GM04504 (cell line): ENCODE data around the gene PPM1G.
"Not testable (repeated sequence)": the region's sequence is repeated elsewhere in the genome, so short reads cannot be mapped to it uniquely, and the experiment has no call there.

ENCODE experiments used
- DNase-seq: peaks from one replicate; pipeline ENCODE4 v3.0.0-alpha.2; 2012; ENCODE audit warnings: low read depth

Gene PPM1G

DNA sequence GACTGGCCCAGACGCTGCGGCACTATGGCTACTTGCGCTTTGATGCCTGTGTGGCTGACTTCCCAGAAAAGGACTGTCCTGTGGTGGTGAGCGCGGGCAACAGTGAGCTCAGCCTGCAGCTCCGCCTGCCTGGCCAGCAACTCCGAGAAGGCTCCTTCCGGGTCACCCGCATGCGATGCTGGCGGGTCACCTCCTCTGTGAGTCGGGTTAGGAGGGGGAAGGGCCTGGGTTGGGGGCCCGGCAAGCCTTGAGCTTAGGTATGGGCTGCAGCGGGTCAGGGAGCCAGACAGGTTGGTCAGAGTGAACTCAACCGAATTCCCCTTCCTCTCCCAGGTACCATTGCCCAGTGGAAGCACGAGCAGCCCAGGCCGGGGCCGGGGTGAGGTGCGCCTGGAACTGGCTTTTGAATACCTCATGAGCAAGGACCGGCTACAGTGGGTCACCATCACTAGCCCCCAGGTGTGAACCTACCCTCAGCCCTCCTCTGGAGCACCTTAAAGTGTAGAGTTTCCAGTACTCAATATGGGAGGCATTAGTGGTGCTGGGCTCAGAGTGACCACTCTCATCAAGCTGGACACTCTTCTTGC, 33.8 kb downstream of the PPM1G start:
- no peak for DNase-seq

DNA sequence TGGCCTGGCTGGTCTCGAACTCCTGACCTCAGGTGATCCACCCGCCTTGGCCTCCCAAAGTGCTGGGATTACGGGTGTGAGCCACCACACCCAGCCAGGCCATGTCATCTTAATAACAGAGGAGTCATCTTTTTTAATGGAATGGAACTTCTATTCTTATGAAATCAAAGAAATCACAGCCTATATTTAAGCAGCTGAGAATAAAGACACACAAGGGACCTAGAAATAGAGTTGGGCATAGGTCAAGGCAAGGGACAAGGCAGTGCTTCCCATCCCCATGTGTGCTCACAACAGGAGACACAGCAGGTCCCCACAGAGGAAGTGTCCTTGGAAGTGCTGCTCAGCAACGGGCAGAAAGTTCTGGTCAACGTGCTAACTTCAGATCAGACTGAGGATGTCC, 35.8 kb downstream of the PPM1G start:
- DNase-seq: no peak

DNA sequence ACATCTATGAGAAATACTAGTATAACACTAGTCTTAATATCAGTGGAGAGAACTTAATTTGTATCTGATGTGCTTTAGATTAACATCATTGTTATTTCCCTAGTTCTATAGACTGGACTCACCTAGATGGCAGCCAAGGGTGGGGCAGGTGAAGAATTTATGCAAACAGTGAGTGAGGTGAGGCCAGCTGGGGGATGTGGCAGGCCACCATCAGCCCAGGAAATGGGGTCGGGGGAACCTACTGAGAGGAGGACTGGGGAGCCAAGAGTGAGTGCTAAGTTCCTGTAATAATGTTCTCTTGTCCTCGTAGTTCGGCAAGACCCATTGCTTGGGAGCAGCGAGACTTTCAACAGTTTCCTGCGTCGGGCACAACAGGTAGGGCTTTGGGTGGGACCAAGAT, 36.5 kb downstream of the PPM1G start:
- no peak for DNase-seq

DNA sequence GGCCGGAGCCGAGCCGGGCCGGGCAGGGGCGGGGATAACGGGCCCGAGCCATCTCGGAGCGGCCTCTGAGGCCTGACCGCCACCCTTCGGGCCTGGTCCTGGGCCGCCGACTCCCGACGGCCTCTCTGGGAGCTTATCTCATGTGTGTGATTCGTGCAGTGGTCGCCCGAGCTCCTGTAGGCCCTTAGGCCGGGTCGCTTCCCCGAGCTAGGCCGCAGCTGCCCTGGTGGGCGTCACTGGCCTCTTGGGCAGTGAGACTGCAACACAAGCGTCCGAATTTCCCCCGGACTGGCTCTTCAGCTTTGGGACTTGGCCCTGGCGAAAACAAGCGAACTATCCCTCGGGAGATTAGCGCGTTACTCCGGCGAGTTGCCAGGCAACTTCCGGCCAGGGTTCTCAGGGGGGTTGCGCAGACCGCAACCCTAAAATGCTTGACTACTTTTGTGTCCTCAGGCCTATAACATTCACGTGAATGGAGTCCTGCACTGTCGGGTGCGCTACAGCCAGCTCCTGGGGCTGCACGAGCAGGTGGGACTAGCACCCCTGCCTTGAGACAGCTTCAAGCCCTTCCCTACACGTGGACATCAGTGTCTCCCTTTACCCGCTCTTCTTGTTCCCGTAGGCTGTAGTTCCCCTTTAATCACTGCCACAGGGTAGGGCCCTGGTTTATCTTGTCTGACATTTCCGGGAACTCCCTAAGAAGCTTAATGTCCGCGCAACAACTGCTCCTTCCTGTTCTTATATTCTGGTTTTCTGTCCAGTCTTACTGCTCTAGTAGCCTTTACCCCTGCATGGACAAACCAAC, 38.4 kb downstream of the PPM1G start:
- DNase-seq: no peak

DNA sequence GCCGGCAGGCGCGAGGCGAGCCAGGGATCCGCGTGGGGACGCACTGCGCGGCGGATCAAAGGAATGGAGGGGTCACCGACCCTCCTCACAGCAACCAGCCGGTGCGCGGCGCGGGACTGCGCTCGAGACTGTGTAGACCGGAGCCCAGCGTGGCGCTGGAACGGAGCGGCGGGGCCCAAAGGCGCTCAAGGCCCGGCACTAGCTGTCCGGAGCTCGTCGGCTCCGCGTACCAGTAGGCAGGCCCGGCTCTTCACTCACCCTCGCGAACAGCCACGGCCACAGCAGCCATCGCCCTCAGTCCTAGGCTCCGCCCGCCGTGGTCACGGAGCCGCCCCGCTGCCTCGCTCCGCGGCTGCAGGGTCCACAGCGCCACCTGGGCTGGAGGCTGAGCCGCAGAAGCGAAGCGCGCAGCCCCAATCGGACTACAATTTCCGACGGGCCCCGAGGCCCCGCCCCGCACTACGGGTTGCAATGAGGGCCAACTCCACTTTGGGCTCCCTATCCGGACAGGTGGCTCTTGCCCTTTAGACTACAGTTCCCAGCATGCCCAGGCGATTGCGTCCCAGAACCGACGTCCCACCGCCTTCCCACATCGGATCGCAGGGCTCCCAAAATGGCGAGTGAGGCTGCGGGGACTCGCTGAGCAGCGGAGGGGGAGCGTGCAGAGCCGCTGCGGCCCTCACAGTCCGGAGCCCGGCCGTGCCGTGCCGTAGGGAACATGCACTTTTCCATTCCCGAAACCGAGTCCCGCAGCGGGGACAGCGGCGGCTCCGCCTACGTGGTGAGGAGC, 39.2 kb downstream of the PPM1G start, which contains the start of the genes EIF2B4 and SNX17:
TSS of gene EIF2B4 (minus strand) at position 313 of the 790 bp plus-strand sequence. CDS start at position 289, 24 bp downstream.
TSS of gene SNX17 (plus strand) at position 591 of the 790 bp plus-strand sequence. CDS start at position 719, 128 bp downstream.
- peak; percentile 99 for DNase-seq

DNA sequence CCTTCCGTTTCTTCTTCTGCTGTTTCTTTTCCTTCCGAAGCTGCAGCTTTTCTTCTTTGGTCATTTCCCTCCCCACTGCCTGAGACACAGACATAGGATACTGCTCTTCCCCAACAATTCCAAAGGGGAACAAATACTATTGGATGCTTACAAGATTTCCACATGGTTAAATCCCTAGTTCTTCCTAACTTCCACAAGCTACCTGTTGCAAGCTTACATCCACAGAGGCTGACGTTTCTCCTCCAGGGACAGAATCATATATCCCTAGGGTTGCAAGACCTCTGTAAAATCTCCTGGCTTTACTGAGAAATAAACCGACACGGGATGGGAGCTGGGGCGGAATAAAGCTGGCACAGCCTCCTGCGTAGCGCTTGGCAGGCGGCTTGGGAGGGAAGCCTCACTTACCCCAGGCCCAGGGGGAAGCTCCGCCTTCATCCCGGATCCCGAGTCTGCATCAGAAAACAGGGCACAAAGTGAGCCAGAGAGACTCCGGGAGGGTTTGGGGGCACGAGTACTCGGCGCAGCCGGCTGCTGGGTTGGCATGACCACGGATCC, 39.8 kb downstream of the PPM1G start:
- DNase-seq: peak; percentile 33

DNA sequence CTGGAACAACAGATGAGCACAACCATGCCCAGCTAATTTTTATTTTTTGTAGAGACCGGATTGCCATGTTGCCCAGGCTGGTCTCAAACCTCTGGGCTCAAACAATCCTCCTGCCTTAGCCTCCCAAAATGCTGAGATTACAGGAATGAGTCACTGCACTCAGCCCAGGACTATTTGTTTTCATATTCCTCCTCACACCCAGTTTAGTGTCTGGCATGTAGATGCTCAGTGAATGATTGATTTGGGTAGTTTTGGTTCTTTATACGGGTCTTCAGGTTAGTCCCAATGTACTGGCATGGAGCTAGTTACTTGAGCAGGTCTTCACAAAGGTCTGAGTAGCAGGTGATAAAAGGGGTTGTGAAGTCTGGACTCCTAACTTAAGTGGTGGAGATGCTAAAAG, 45.5 kb downstream of the PPM1G start:
- no peak for DNase-seq

DNA sequence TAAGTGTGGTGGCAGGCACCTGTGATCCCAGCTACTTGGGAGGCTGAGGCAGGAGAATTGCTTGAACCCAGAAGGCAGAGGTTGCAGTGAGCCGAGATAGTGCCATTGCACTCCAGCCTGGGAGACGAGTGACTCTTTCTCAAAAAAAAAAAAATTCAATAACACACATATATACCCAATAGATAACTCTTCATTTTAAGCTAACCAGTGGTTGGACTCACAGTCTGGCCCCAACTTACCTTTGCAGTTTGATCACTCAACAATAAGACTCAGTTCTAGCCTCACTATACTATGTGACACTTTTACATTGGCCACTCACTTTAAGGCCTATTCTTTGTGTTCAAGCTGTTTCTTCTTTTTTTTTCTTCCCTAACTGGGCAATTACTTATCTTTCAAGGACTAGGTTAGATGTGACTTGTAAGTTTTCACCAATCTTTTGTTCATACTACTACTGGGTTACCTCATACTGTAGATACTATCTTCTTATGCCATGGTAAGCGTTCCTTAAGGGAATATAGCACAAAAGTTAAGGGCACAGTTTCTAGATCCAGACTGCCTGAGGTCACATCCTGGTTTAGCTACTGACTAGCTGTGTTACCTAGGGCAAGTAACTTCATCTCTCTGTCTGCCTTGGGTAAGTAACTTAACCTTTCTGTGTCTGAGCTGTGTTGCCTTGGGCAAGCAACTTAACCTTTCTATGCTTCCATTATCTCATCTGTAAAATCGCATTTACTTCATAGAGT, 46.5 kb downstream of the PPM1G start:
- no peak for DNase-seq

DNA sequence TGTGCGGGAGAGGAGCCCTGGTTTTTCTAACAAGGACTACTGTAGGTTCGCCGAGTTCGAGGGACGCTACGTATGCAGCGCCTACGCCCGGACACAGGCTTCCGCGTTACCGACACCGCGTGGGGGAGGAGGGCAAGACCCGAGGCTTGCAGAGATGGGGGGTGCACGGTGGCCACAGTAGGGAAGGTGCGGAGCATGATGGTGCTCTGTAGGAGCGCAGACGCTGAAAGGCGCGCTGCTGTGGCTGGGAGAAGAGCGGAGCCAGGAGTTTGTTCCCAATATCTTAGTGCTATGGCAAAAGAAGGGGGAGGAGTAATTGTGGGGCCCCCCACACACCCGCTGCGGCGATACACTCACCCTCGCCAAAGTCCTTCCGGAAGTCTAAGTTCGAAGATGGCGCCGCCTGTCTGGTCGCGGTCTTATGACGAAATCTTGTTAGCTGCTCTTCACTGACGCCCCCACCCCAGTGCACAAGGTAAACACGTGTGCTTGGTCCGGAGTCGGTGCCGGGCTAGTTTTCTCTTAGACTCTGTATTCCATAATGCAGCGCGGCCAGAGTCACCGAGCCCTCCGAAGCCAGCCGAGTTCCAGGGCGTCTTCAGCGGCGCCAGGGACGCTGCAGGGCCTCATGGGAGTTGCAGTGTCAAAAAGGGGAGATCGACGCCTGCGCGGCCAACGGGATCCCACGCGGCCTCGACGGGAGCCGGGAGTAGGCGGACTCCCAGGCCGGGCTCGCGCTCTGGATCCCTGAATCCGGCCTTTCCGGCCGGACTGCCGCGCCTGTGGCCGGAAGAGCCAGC, 52.8 kb downstream of the PPM1G start, which contains the start of gene GTF3C2:
TSS of gene GTF3C2 (minus strand) at position 383 of the 800 bp plus-strand sequence. CDS start 13,210 bp downstream, outside the sequence.
- DNase-seq: peak; percentile 94

DNA sequence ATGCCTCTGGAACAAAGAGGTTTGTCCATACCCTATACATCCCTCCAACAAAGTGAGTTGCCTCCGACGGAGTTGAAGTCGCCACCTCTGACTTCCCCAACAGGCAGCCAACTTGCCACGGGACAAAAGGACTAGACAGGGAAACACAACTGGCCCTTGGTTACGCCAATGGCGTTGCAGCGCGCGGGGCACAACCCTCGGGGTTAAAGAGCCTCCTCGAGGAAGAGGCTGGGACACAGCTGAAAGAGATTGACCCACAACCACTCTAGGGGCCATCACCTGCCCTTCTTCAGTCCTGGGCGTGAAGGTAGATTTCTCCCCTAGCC, 53.4 kb downstream of the PPM1G start:
- peak; percentile 26 for DNase-seq

DNA sequence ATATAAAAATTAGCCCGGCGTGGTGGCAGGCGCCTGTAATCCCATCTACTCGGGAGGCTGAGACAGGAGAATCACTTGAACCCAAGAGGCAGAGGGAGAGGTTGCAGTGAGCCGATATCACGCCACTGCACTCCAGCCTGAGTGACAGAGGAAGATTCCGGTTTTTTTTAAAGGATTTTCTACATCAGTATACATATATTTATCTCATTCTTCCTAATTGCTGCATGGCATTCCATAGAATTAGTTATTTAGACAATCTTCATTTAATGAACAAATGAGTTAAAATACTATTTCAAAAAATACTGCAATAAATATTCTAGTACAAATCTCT, 54.8 kb downstream of the PPM1G start:
- DNase-seq: no peak

DNA sequence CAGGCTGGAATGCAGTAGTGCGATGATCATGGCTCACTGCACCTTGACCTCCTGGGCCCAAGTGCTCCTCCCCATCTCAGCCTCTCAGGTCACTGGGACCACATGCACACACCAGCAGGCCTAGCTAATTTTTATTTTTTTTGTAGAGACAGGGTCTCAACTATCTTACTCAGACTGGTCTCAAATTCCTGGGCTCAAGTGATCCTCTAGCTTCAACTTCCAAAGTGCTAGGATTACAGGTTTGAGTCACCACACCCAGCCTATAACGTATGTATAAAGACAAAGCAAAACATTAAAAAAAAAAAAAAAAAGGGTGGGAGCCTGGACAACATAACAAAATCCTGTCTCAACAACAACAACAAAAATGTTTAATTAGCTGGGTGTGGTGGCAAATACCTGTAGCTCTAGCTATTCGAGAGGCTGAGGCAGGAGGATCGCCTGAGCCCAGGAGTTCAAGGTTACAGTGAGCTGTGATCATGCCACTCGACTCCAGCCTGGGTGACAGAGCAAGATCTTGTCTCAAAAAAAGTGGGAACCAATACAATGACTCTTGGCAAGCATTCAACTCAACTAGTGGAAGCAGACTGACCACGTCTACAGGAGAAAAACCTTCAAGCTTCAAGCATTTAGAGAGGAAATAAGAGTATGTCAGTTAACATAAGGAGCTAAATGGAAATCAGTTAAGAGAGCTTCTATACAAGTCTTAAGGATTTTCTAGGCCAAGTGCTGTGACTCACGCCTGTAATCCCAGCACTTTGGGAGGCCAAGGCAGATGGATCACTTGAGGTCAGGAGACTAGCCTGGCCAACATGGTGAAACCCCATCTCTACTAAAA, 55.4 kb downstream of the PPM1G start:
- DNase-seq: no peak

DNA sequence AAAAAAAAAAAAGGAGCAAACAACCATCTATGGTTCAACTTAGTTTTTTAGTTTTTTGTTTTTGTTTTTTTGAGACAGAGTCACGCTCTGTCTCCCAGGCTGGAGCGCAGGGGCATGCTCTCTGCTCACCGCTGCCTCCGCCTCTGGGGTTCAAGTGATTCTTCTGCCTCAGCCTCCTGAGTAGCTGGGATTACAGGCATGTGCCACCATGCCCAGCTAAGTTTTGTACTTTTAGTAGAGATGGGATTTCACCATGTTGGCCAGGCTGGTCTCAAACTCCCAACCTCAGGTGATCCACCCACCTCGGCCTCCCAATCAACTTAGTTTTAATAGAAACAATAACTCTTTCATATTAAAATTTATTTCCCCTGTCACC, 56.0 kb downstream of the PPM1G start:
- DNase-seq: not testable (repeated sequence)

DNA sequence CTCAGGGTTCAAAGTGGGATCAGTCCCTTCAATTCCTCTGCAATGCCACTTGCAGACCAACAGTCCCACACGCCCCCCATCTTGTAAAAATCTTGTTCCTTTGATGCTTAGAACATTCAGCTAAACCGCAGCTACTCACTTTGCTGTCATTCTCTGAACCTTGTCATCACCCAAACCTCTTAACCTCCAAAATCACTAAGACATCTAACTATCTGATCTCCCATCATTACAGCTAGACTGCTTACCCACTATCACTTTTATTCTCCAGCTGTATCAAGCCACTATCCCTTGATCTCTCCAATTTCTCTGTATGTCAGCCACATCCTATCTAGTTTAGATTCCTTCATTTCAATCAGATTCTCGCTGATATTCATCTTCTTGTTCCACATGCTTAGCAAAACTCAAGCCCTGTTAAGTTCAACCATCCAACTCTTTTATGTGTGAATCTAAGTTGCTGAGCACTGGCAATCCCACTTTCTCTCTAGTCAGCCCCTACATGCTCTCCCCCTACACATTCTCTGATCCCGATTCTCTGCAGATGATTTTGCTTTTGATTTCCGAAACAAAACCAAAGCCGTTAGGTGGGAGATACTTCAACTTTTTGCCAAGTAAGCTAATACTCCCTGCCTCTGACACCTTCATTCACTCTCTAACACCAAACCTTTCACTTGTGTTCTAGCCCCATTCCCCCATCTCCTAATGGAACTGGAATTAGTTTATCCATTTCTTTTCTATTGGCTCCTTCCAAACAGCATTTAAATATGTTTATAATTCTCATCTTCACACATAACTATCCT, 57.4 kb downstream of the PPM1G start:
- DNase-seq: no peak

DNA sequence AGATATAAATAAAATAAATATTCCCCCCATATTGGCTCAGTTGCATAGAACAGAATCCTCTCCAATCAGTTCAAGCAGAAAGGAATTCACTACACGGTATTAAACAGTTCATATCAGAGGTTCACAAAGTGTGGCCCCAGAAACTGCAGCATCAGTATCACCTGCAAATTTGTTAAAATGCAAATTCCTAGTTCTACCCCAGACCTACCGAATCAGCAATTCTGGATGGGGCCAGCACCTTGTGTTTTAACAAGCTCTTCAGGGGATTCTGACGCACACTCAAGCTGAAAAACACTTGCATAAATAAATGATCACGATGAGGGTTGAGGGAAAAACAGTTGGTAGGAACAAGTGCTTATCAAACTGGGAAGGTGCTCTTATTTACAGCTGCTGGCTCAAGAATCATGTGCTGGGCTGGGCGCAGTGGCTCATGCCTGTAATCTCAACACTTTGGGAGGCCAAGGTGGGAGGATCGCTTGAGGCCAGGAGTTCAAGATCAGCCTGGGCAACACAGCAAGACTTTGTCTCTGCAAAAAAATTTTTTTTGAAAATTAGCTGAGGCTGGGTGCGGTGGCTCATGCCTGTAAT, 59.2 kb downstream of the PPM1G start:
- no peak for DNase-seq

DNA sequence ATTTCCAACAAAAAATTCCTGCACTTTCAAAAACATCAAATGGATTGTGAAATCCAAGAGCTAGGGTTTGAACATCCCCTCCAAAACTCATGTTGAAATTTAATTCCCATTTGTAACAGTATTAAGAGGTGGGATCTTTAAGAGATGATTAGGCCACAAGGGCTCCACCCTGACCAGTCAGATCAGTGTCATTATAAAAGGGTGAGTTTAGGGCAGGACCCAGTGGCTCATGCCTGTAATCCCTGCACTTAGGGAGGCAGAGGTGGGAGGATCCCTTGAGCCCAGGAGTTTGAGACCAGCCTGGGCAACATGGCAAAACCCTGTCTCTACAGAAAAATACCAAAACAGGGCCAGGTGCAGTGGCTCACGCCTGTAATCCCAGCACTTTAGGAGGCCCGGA, 61.8 kb downstream of the PPM1G start:
- DNase-seq: no peak

DNA sequence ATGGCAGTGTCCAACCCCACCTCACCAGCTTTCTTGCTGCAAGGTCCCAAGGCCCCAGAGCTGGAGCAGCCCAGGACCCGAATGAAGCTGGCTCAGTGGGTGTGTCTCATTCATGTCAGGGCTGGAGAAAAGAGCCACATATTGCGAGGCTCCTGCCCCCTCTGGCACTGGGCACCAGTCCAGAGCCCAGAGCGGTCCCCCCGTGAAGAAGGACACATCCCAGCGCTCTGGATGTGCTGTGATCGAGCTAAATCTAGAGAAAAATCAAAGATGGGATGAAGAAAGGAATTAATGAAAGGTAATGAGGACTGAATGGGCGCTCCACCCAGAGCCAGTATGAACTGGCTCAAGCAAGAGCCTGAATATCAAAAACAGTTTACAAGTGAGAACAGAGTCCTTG, 73.2 kb downstream of the PPM1G start:
- no peak for DNase-seq

DNA sequence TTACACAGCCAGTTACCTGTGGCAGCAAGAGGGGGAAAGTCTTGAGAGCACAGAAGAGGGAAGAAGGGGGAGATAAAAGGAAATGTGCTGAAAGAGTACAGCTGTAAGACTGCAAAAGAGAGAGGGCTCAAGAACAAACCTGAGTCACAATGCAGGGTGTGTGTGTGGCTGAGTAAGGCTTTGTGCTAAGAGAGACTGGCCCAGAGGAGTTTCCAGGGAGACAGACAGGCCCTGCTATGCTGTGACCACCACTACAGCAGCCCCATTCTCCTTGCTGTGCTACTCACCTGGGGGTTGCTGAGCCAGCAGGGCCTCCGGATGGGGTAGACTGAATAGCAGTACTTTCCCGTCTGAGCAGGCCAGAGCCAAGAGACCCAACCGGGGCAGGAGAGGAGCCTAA, 74.1 kb downstream of the PPM1G start:
- no peak for DNase-seq
